HEK293 (cell line): ENCODE results near the gene HDHD3.

ENCODE experiments used
- CTCF ChIA-PET: fragments of 350-600 bp; formaldehyde crosslinking; extraction: SDS; loops from one replicate; lab custom pipeline; 2021; ENCODE audit warnings: antibody characterized with exemption; lab: Yijun Ruan, JAX
- POLR2A ChIA-PET: fragments of 300-600 bp; formaldehyde crosslinking; extraction: SDS; loops from one replicate; lab custom pipeline; 2020; ENCODE audit warnings: antibody characterized with exemption, inconsistent platforms; lab: Yijun Ruan, JAX
- H3K27ac ChIP-seq: fragments of 200-500 bp; sonication (Bioruptor generic); 2 replicates; pipeline ENCODE4 v1.5.1; 2014; ENCODE audit warnings: low read depth, low read length, control low read depth, inconsistent platforms; ENCODE audit errors: extremely low read depth
- H3K36me3 ChIP-seq, 2 experiments: fragments of 200-500 bp in 1 of 2; sonication (Bioruptor generic) in 1 of 2; 1 replicate in 1 of 2; 2 replicates in 1 of 2; pipeline ENCODE4 v1.5.1; 2014 to 2017; ENCODE audit warnings: inconsistent platforms in 2 of 2, low read length in 2 of 2; ENCODE audit not compliant: control insufficient read depth in 2 of 2, insufficient read depth in 1 of 2
- H3K4me1 ChIP-seq: fragments of 200-500 bp; sonication (Bioruptor generic); 2 replicates; pipeline ENCODE4 v1.5.1; 2014; ENCODE audit warnings: mild to moderate bottlenecking, low read length, inconsistent platforms; ENCODE audit not compliant: control insufficient read depth, insufficient read depth
- H3K4me3 ChIP-seq: 2 replicates; pipeline ENCODE4 v1.5.1; 2011; ENCODE audit warnings: low read depth, mild to moderate bottlenecking, control low read depth, low read length, moderate library complexity
- H3K9me3 ChIP-seq: fragments of 200-500 bp; sonication (Bioruptor generic); 2 replicates; pipeline ENCODE4 v1.5.1; 2014; ENCODE audit warnings: low read depth, low read length, inconsistent platforms; ENCODE audit not compliant: control insufficient read depth, insufficient read depth
- BCL11B ChIP-seq: fragments of 450-650 bp; formaldehyde crosslinking; IDR thresholded peaks from 2 replicates; pipeline ENCODE4 v1.5.1; 2016; ENCODE audit warnings: low read depth, missing biosample characterization, missing genetic modification characterization
- HOXD13 ChIP-seq: sonication (generic); formaldehyde crosslinking; IDR thresholded peaks from 2 replicates; pipeline ENCODE4 v1.8.0; 2022; ENCODE audit warnings: missing genetic modification reagents, borderline replicate concordance
- KLF1 ChIP-seq: fragments of 450-650 bp; formaldehyde crosslinking; IDR thresholded peaks from 2 replicates; pipeline ENCODE4 v1.5.1; 2016; ENCODE audit warnings: missing biosample characterization, missing genetic modification characterization
- KLF8 ChIP-seq: fragments of 450-650 bp; formaldehyde crosslinking; IDR thresholded peaks from 2 replicates; pipeline ENCODE4 v1.5.1; 2016; ENCODE audit warnings: missing biosample characterization, missing genetic modification characterization
- MZF1 ChIP-seq: fragments of 450-650 bp; formaldehyde crosslinking; IDR thresholded peaks from 2 replicates; pipeline ENCODE4 v1.5.1; 2017; ENCODE audit warnings: missing biosample characterization, missing genetic modification characterization, borderline replicate concordance
- TRIM28 ChIP-seq: IDR thresholded peaks from 2 replicates; pipeline ENCODE4 v1.6.1; 2011; ENCODE audit warnings: low read length, control low read depth, borderline replicate concordance
- YY1 ChIP-seq: fragments of 450-650 bp; formaldehyde crosslinking; IDR thresholded peaks from 2 replicates; pipeline ENCODE4 v1.5.1; 2018; ENCODE audit warnings: missing biosample characterization, missing genetic modification characterization
- ZFHX2 ChIP-seq: fragments of 450-650 bp; formaldehyde crosslinking; conservative IDR thresholded peaks from 2 replicates; pipeline ENCODE4 v1.5.1; 2016; ENCODE audit warnings: missing biosample characterization, missing genetic modification characterization
- ZNF114 ChIP-seq: fragments of 450-650 bp; formaldehyde crosslinking; IDR thresholded peaks from 2 replicates; pipeline ENCODE4 v1.5.0; 2017; ENCODE audit warnings: missing biosample characterization, missing genetic modification characterization
- ZNF157 ChIP-seq: fragments of 450-650 bp; formaldehyde crosslinking; IDR thresholded peaks from 2 replicates; pipeline ENCODE4 v1.5.1; 2016; ENCODE audit warnings: missing biosample characterization, missing genetic modification characterization
- ZNF354C ChIP-seq: fragments of 450-650 bp; formaldehyde crosslinking; IDR thresholded peaks from 2 replicates; pipeline ENCODE4 v1.5.1; 2016; ENCODE audit warnings: missing biosample characterization, missing genetic modification characterization, low read depth, borderline replicate concordance
- ZNF366 ChIP-seq: fragments of 450-650 bp; formaldehyde crosslinking; conservative IDR thresholded peaks from 2 replicates; pipeline ENCODE4 v1.5.1; 2016; ENCODE audit warnings: missing biosample characterization, missing genetic modification characterization
- ZNF48 ChIP-seq: fragments of 450-650 bp; formaldehyde crosslinking; IDR thresholded peaks from 2 replicates; pipeline ENCODE4 v1.5.1; 2016; ENCODE audit warnings: missing biosample characterization, missing genetic modification characterization
- ZNF501 ChIP-seq: fragments of 450-650 bp; formaldehyde crosslinking; IDR thresholded peaks from 2 replicates; pipeline ENCODE4 v1.5.1; 2016; ENCODE audit warnings: missing biosample characterization, missing genetic modification characterization
- ZNF548 ChIP-seq: fragments of 450-650 bp; formaldehyde crosslinking; IDR thresholded peaks from 2 replicates; pipeline ENCODE4 v1.5.1; 2016; ENCODE audit warnings: missing biosample characterization, missing genetic modification characterization
- TF ChIP-seq, protein P1 (sequence below): fragments of 450-650 bp; formaldehyde crosslinking; IDR thresholded peaks from 2 replicates; pipeline ENCODE4 v1.5.1; 2016; ENCODE audit warnings: missing biosample characterization, missing genetic modification characterization
- TF ChIP-seq, protein P2 (sequence below): fragments of 450-650 bp; formaldehyde crosslinking; IDR thresholded peaks from 2 replicates; pipeline ENCODE4 v1.5.1; 2016; ENCODE audit warnings: missing biosample characterization, missing genetic modification characterization
- TF ChIP-seq, protein P3 (sequence below): fragments of 450-650 bp; formaldehyde crosslinking; IDR thresholded peaks from 2 replicates; pipeline ENCODE4 v1.5.1; 2016; ENCODE audit warnings: missing biosample characterization, missing genetic modification characterization

HDHD3 gene

DNA sequence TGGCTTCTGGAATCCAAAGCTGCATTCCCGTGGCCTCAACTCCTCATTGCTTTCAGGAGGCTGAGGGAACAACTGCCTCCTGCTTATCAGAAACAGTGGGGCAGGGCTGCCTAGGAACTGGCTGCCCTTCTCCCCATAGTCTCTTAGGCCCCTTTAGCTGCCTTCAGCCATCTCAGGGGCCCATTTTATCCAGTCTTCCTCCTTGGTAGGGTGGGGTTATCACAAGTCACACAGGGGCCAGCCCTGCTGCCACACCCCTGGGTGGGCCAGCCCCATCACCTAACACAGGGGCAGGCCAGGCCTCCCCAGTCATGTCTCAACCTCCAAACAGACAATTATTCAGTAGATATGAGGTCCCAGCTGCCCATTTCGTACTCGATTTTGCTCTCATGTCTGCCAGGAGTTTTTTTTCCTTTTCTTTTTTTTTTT is 20.4 kb upstream of the HDHD3 start:
- no peak overlapping the region for H3K27ac ChIP-seq
- ChIA-PET POLR2A (interaction anchor here (1.8 to 2.8 kb wide), 2 partner anchors 13 to 122 kb away, joined by 6 to 9 read pairs; partner anchors contain the start of genes C9orf43, CDC26, POLE3 and PRPF4), CTCF (interaction anchor here (0.6 kb wide), 1 partner anchor 59 kb away, joined by 3 read pairs; no protein-coding TSS in a partner anchor)
- no peak overlapping the region for H3K4me3 ChIP-seq
- peaks cover 2% of the 10 kb centered on the region; the same call in 1 of the 2 replicates for H3K4me1 ChIP-seq
- TF ChIP-seq, protein P1, sequence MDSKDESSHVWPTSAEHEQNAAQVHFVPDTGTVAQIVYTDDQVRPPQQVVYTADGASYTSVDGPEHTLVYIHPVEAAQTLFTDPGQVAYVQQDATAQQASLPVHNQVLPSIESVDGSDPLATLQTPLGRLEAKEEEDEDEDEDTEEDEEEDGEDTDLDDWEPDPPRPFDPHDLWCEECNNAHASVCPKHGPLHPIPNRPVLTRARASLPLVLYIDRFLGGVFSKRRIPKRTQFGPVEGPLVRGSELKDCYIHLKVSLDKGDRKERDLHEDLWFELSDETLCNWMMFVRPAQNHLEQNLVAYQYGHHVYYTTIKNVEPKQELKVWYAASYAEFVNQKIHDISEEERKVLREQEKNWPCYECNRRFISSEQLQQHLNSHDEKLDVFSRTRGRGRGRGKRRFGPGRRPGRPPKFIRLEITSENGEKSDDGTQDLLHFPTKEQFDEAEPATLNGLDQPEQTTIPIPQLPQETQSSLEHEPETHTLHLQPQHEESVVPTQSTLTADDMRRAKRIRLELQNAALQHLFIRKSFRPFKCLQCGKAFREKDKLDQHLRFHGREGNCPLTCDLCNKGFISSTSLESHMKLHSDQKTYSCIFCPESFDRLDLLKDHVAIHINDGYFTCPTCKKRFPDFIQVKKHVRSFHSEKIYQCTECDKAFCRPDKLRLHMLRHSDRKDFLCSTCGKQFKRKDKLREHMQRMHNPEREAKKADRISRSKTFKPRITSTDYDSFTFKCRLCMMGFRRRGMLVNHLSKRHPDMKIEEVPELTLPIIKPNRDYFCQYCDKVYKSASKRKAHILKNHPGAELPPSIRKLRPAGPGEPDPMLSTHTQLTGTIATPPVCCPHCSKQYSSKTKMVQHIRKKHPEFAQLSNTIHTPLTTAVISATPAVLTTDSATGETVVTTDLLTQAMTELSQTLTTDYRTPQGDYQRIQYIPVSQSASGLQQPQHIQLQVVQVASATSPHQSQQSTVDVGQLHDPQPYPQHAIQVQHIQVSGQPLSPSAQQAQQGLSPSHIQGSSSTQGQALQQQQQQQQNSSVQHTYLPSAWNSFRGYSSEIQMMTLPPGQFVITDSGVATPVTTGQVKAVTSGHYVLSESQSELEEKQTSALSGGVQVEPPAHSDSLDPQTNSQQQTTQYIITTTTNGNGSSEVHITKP = peak; percentile 70
- TF ChIP-seq ZFHX2 (tag by site-specific recombination) (no peak), KLF1 (tag by site-specific recombination) (peak; percentile 60)
- peaks cover 0 to 18% of the 10 kb centered on the region in 2 experiments; a peak in 1 of 3 replicates for H3K36me3 ChIP-seq
- H3K9me3 ChIP-seq = no peaks in the 10 kb centered on the region

DNA sequence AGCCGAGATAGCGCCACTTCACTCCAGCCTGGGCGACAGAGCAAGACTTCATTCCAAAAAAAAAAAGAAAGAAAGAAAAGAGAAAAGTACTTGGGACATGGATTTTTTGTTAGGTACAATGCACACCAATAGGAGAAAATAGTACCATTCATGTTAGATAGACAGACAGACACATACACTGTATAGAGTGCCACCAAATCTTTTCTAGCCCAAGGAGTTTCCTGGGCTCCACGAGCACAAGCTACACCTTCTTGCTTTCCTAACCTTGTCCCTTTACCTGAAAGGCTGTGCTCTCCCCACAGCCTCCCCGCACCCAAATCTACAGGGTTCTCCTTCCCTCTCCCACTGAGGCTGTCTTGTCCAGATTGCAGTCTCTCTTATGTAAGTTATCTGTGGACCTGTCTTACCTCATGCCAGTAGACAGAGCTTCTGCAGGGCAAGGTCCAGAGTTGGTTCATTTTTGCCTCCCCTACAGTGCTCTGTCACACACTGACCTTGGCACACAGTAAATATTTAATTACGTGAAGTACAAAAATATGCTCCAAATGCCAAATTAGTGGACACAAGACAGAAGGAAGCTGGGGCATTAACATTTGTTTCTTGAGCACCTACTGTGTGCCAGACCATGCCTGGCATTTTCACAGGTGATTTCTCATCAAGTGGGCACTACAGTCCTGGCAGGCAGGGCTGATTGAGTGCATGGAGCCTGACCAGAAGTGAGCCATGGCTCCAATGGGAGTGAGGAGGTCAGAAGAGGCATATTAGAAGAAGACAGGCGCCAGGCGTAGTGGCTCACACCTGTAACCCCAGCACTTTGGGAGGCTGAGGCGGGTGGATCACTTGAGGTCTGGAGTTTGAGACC is 18.4 kb upstream of the HDHD3 start:
- ChIA-PET CTCF (interaction anchor here (0.6 kb wide), 1 partner anchor 11 kb away, joined by 3 read pairs; no protein-coding TSS in a partner anchor), POLR2A (interaction anchor here (0.5 kb wide), 1 partner anchor 25 kb away, joined by 3 read pairs; no protein-coding TSS in a partner anchor)
- Histone ChIP-seq H3K9me3 (no peaks in the 10 kb centered on the region), H3K27ac (no peak overlapping the region), H3K36me3 (peaks cover 0 to 38% of the 10 kb centered on the region in 2 experiments; a peak in 1 of 3 replicates), H3K4me1 (peaks cover 2% of the 10 kb centered on the region; the same call in 1 of the 2 replicates), H3K4me3 (no peak overlapping the region)
- TF ChIP-seq, protein P2, sequence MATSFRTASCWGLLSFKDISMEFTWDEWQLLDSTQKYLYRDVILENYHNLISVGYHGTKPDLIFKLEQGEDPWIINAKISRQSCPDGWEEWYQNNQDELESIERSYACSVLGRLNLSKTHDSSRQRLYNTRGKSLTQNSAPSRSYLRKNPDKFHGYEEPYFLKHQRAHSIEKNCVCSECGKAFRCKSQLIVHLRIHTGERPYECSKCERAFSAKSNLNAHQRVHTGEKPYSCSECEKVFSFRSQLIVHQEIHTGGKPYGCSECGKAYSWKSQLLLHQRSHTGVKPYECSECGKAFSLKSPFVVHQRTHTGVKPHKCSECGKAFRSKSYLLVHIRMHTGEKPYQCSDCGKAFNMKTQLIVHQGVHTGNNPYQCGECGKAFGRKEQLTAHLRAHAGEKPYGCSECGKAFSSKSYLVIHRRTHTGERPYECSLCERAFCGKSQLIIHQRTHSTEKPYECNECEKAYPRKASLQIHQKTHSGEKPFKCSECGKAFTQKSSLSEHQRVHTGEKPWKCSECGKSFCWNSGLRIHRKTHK (tag by site-specific recombination) = no peak
- no peak for TF ChIP-seq ZNF501 (tag by site-specific recombination)
- TF ChIP-seq MZF1 (tag by site-specific recombination) = no peak
- no peak for TF ChIP-seq ZNF354C (tag by site-specific recombination)
- TF ChIP-seq TRIM28 = no peak
- TF ChIP-seq ZNF157 (tag by site-specific recombination) = no peak
- no peak for TF ChIP-seq HOXD13
- no peak for TF ChIP-seq ZNF48
- TF ChIP-seq ZNF114 (tag by site-specific recombination) = no peak
- TF ChIP-seq BCL11B (tag by site-specific recombination) = no peak
- no peak for TF ChIP-seq ZNF366 (tag by site-specific recombination)
- TF ChIP-seq, protein P3, sequence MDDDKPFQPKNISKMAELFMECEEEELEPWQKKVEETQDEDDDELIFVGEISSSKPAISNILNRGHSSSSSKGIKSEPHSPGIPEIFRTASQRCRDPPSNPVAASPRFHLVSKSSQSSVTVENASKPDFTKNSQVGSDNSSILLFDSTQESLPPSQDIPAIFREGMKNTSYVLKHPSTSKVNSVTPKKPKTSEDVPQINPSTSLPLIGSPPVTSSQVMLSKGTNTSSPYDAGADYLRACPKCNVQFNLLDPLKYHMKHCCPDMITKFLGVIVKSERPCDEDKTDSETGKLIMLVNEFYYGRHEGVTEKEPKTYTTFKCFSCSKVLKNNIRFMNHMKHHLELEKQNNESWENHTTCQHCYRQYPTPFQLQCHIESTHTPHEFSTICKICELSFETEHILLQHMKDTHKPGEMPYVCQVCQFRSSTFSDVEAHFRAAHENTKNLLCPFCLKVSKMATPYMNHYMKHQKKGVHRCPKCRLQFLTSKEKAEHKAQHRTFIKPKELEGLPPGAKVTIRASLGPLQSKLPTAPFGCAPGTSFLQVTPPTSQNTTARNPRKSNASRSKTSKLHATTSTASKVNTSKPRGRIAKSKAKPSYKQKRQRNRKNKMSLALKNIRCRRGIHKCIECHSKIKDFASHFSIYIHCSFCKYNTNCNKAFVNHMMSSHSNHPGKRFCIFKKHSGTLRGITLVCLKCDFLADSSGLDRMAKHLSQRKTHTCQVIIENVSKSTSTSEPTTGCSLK (tag by site-specific recombination) = no peak
- no peak for TF ChIP-seq ZNF548 (tag by site-specific recombination)
- no peak for TF ChIP-seq YY1 (tag by site-specific recombination)
- no peak for TF ChIP-seq KLF8
